IMR-90 (cell line): ENCODE measurements around the gene STAC2.

Experiments used
- BHLHE40 ChIP-seq: fragments of 150-350 bp; IDR thresholded peaks from 2 replicates; pipeline ENCODE4 v1.6.1; 2016; ENCODE audit warnings: mild to moderate bottlenecking, low read depth, low read length
- CEBPB ChIP-seq: IDR thresholded peaks from 2 replicates; pipeline ENCODE4 v1.6.1; 2012; ENCODE audit warnings: low read depth, low read length, improper control_type of control experiment
- CHD1 ChIP-seq: IDR thresholded peaks from 2 replicates; pipeline ENCODE4 v1.6.1; 2012; ENCODE audit warnings: low read depth, low read length, improper control_type of control experiment
- CTCF ChIP-seq: conservative IDR thresholded peaks from 2 replicates; pipeline ENCODE4 v1.5.1; 2012; ENCODE audit warnings: mild to moderate bottlenecking, low read depth, low read length, improper control_type of control experiment
- ELK1 ChIP-seq: fragments of 150-350 bp; IDR thresholded peaks from 2 replicates; pipeline ENCODE4 v1.6.1; 2016; ENCODE audit warnings: low read depth, mild to moderate bottlenecking, low read length, moderate library complexity, borderline replicate concordance
- FOS ChIP-seq: fragments of 150-350 bp; IDR thresholded peaks from 2 replicates; pipeline ENCODE4 v1.6.1; 2016; ENCODE audit warnings: low read depth, low read length
- MAFK ChIP-seq: IDR thresholded peaks from 2 replicates; pipeline ENCODE4 v1.6.1; 2012; ENCODE audit warnings: low read depth, low read length, improper control_type of control experiment
- MAZ ChIP-seq: IDR thresholded peaks from 2 replicates; pipeline ENCODE4 v1.6.1; 2012; ENCODE audit warnings: low read depth, mild to moderate bottlenecking, low read length, improper control_type of control experiment, moderate library complexity, borderline replicate concordance
- MXI1 ChIP-seq: IDR thresholded peaks from 2 replicates; pipeline ENCODE4 v1.6.1; 2012; ENCODE audit warnings: low read depth, mild to moderate bottlenecking, low read length, moderate library complexity, borderline replicate concordance
- NFE2L2 ChIP-seq: fragments of 150-350 bp; IDR thresholded peaks from 2 replicates; pipeline ENCODE4 v1.6.1; 2016; ENCODE audit warnings: low read depth, mild to moderate bottlenecking, low read length
- POLR2A ChIP-seq: IDR thresholded peaks from 2 replicates; pipeline ENCODE4 v1.6.1; 2012; ENCODE audit warnings: mild to moderate bottlenecking, low read depth, low read length
- RAD21 ChIP-seq: IDR thresholded peaks from 2 replicates; pipeline ENCODE4 v1.6.1; 2012; ENCODE audit warnings: low read length, improper control_type of control experiment
- RFX5 ChIP-seq: IDR thresholded peaks from 2 replicates; pipeline ENCODE4 v1.8.0; 2012; ENCODE audit warnings: low read depth, mild to moderate bottlenecking, low read length, moderate library complexity
- SMC3 ChIP-seq: fragments of 150-350 bp; IDR thresholded peaks from 2 replicates; pipeline ENCODE4 v1.6.1; 2016; ENCODE audit warnings: low read depth, mild to moderate bottlenecking, antibody characterized with exemption, low read length, moderate library complexity

- no peak for TF ChIP-seq CTCF
- TF ChIP-seq RAD21 = no peak
- no peak for TF ChIP-seq FOS
- TF ChIP-seq POLR2A = no peak
- no peak for TF ChIP-seq BHLHE40
- TF ChIP-seq RFX5 = no peak
- TF ChIP-seq CEBPB = no peak
- TF ChIP-seq ELK1 = no peak
- TF ChIP-seq SMC3 = no peak
- no peak for TF ChIP-seq MAZ
- no peak for TF ChIP-seq MAFK
- TF ChIP-seq NFE2L2 = no peak
- TF ChIP-seq CHD1 = no peak
- no peak for TF ChIP-seq MXI1
Observed at GRCh38 chr17:39244016-39244599, 18.4 kb upstream of the STAC2 start.
